GM18519 (cell line): Measurements from ENCODE around the gene SGPL1.
"Not testable (repeated sequence)": the region's sequence is repeated elsewhere in the genome, so short reads cannot be mapped to it uniquely, and the experiment has no call there.

Experiments
- ATAC-seq: cut with Tn5 transposase; IDR thresholded peaks from one replicate; pipeline ENCODE4 v1.9.1; 2021; ENCODE audit warnings: mild to moderate bottlenecking, moderate library complexity; ENCODE audit not compliant: unreplicated experiment, low FRiP score

Gene SGPL1

DNA sequence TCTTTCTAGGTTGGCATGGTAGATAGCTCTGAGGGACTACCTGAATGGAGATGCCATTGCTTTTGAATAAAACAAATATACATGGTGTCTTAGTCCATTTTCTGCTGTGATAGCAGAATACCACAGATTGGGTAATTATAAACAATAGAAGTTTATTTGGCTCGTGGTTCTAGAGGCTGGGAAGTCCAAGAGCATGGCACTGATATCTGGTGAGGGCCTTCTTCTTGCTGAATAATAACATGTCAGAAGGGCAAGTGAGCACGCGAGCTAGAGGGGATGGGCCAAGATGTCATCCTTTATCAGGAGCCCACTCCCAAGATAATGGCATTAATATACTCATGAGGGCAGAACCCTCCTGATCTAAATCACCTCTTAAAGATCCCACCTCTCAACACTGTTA, 21.9 kb downstream of the SGPL1 start:
- ATAC-seq, result no peak

DNA sequence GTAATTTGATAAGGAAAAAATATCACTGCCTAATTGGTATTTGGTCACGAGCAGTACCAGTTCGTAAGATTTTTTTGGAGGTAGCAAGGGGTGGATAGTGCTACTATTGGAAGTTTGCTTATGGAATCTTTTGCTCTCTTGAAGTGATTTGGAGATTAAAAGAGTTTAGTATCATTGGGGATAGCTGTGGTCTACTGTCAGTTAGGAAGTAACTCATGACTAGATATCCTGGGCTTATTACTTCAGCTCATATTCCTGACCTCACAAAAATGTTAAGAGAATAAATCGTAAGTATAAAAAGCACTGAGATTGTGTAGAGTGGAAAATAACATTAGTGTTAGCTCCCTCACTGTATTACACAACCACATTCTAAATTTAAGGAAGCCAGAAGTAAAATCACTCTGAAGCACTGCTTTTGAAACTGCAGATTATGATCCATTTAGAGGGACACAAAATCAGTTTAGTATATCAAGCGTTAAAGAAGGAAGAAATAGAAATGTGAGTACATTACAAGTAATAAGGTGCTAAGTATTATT, 22.6 kb downstream of the SGPL1 start:
- no peak for ATAC-seq

DNA sequence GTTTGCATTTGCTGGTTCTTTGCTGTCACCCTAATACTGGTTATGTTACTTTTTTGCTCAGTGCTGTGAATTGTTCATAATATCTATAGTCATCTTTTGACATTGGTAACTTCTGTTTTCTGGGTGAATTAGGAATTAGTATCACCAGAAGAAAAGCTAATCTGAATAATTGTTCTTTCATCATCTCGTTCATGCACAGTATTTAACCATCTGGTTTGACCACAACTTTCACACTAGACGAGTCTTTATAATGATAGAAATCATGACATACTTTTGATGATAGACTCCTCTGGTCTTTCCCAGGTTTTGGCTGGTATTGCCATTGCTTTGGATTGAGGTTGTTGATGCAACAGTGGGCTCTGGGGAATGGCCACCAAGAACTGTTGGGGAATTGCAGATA, 25.1 kb downstream of the SGPL1 start:
- no peak for ATAC-seq

DNA sequence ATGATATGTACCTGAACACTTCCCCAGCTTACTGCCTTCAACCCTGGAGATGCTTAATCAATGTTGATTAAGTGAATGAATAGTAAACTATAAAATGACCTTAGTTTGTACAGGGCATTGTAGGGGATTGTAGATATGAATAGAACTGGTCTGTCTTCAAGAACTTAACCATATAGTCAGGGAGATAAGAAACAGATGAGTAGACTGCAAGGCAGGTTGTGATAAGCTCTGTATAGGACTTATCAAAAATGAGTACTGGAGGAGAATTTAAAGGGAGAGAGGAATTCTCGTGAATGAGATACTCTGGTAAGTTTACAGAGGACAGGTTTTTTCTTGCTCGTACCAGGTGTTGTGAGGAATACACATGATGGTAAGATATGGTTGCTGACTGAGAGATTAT, 27.6 kb downstream of the SGPL1 start:
- no peak for ATAC-seq

DNA sequence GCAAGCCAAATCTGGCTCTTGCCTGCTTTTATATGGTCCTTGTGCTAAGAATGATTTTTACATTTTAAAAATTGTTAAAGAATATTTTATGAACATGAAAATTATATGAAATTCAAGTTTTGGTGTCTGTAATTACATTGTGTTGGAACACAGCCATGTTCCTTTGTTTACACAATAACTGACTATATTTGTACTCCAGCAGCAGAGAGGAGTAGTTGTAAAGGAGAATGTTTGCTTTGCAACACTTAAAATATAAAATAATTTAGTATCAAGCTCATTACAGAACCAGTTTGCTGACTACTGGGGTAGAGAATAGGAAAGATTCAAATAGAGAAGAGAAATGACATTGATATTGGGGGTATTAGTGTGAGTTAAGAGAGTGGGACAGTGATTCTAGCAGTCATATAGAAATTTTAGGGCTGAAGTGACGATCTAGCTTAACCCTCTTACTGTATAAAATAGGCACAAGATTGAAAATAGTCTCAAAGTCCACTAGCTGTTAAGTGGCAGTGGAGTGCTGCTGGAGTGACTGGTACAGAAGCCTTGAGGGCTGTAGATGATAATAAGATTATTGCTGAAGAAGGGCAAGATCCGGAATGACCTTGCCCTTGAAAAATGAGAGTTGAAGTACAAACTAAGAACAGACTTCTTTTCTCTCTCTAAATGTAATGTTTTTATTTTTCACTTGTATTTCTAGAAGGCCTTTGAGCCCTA, 28.2 kb downstream of the SGPL1 start:
- no peak for ATAC-seq

DNA sequence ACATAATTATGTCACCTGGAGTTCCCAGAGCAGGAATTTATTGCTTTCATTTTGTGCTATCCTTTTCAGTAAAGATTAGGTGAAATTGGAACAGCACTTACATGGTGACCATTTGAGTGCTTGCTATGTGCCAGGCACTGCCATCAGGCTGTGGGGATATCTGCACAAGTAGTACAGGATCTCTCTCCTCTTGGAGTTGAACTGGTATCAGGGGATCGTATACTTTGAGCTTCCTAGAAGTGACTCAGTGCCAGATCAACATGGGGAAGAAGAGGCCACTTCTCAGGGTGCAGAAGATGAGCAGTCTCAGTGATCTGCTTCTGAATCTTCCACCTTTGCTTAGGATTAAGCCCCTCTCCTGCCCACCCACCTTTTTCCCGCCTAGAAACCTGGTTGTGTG, 29.5 kb downstream of the SGPL1 start:
- ATAC-seq, result no peak

DNA sequence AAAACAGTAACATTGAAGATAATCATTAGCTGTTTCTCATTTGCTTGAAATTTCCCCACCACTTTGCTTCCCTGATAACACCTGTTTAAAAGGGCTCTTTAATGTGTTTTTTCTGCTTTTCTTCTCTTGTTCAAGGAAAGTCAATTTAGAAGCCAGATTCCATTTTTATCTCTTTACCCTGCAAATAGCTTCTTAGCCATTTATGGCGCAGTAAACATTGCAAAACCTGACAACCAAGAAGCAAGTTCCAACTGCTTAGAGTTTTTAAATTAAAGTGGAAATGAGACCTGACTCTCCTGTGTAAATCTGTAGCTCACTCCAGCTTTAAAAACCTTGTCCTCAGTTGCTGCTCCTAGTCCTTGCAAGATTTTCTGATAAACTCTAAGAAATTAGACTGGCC, 30.1 kb downstream of the SGPL1 start:
- ATAC-seq, result no peak

DNA sequence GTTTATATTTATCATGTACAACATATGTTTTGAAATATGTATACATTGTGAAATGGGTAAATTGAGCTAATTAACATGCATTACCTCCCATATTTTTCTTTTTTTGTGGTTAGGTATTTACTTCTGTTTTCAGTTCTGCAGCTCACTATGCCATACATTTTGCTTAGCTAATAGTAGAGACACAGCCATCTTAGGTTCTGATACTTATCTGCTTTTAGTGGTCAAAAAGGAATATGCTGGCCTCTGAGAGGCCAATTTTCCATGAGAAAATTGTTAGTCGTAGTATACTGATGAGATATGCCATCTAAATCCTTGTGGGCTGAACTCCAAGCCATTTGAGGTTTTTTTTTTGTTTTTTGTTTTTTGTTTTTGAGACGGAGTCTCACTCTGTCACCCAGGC, 31.0 kb downstream of the SGPL1 start:
- no peak for ATAC-seq

DNA sequence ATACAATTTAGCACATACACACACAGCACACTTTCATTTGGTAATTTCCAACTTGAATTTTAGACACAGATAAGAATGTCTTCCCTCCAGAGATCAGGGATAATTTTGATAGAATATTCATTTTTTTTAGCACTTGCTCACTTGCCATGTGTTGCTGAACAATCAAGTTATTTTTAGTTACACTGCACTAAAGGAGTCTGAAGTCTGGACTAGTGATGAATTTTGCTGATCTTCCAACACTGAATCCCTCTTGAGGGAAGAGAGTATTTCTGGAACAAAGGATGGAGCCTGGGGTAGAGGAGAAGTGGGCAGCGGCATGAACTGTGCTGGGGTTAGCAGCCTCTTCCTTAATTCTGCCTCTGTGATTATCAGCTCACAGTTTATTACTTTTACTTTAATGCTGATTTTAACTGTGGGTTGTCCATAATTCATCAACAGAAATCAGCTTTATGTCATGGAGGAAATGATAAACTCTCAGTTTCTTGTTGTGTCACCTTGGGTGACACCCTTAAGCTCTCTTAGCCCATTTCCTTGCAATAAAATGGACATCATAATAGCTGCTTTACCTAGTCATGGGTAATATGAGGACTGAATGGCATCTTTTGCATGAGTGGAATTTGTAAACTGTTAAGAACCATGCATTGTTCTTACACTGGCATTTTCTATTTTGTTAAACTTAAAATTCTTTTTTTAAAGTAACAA, 32.1 kb downstream of the SGPL1 start:
- ATAC-seq, result no peak

DNA sequence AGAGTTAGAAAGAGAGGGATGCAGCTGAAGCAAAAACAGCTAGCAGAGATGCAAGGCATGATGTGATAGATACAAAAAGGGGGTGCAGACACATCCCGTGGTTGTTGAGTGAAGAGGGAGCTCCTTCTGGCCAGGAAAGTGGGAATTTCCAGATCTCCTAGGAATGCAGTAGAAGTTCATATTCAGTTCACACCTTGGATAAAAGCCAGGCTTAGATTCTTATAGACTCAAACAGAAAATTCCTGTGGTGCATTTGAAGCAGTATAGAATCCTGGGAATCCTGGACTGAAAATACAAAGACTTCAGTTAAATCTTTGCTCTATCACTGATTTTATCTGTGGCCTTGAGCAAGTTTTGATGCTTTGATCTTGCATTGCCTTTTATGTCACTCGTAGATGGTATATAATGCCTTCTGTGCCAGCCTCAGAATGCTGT, 33.9 kb downstream of the SGPL1 start:
- no peak for ATAC-seq

DNA sequence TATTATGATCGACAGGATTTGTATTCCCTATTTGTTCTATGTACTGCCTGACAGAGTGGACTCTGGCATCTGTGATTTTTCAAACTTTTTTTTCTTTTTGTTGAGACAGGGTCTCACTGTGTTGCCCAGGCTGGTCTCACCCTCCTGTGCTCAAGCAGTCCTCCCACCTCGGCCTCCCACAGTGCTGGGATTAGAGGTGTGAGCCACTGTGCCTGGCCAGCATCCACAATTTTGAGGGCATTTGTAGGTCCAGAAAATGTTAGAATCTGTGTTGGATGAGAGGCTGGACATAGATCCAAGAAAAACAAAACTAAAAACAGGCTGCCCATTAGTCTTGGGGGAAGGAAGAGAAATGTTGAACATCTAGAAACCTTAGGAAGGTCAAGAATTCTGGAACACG, 34.3 kb downstream of the SGPL1 start:
- ATAC-seq, result no peak

DNA sequence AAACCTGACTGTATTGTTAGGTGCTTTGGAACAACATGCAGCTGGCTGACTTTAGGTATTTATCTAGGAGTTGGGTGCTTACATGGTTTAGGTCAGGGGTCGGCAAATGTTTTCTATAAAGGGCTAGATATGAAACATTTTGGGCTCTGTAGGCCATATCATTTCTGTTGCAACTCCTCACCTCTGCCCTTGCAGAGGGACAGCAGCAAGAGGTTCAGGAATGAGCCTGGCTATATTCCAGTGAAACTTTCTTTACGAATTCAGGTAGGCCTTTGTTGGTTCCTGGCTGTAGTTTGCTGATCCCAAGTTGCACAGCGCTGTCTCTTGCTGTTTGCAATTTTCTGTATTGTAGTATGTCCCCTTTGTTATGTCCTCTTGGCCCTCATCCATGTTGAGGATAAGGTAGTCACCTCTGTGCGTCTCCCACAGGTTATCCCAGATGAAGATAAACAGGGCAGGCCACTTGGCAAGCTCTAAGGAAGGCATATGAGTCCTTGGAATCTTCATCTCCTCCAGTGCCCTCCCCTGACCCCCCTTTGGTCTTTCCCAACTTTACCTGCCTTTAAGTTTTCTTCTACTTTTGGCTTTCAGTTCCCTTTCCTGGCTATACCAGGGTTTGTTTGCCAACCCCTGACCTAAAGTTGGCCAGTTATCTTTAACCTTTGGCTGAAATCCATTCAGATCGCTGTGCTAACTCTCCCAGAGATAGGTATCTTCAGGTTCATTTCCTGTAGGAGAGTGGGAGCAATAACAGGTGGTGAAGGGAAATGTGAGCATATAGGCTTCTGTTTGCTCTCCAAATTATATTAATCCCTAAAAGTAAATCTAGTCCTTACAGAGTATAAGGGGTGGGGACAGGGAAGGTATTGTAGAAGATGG, 36.1 kb downstream of the SGPL1 start:
- ATAC-seq, result no peak

DNA sequence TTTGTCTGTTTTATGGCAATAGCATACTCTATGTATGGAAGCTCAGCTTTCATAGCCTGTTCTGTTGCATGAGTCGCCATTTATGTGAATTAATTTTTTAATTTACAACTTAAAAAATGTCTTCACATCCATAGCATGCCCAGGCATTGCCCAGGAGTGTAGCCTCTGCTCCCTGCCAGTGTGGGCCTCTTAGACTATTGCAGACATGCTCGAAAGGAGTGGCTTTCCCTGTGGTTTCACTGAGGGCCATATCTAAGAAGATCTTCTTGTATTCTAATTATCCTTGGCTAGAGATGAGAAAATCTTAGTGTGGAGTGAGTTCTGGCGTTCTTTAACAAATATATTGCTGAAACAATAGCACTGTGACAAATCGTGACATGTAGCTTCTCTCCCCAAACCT, 37.3 kb downstream of the SGPL1 start:
- ATAC-seq, result no peak

DNA sequence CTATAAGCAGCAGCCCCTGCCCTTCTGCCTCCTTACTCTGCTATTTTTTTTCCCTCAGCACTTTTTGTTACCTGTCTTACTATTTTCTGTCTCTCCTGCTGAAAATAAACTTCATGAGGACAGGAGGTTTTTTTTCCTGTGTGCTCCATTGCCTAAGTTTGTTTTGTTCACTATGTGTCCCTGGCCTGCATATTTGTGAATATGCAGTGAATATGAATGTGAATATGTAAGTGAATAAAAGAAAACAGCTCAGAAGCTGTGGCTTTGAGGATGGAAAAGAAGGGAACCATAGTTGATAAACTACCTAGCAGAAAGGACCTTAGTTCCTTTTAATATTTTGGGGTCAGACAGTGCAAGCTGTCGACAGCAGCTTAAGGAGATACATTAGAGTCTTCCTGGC, 37.7 kb downstream of the SGPL1 start:
- ATAC-seq, result no peak

DNA sequence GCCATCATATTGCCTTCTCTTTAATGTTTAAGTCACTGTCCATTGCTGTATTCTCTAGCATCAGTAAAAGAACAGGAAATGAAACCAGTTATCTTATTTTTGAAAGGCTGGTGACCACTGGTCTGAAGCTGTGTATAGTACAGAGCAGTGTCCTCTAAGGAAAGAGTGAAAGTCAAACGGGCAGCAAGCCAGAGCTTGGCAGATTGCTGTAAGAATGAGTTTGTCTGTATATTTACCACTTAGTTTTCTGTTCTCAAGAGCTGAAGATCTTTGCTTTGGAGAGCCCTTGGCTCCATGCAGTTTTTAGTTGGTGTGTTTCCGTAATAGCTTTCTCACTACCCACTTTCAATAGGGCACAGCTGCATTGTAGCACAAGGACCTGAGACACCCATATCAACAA, 40.7 kb downstream of the SGPL1 start:
- no peak for ATAC-seq

DNA sequence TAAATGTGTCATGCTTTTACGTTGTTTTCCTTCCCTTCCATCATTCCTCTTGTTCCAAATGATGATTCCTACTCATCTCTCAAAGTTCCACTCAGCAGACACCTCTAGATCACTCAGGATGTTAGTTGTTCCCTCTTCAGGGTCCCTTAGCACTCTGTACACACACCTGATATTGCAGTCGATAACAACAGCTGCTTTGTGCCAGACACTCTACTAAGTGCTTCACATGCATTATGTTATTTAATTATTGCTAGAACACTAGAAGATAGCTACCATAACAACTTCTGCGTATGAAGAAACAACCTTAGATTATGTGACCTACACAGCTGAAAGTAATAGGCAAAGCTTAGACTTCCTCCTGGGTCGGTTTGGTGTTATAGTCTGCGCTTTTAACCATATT, 43.0 kb downstream of the SGPL1 start:
- no peak for ATAC-seq

DNA sequence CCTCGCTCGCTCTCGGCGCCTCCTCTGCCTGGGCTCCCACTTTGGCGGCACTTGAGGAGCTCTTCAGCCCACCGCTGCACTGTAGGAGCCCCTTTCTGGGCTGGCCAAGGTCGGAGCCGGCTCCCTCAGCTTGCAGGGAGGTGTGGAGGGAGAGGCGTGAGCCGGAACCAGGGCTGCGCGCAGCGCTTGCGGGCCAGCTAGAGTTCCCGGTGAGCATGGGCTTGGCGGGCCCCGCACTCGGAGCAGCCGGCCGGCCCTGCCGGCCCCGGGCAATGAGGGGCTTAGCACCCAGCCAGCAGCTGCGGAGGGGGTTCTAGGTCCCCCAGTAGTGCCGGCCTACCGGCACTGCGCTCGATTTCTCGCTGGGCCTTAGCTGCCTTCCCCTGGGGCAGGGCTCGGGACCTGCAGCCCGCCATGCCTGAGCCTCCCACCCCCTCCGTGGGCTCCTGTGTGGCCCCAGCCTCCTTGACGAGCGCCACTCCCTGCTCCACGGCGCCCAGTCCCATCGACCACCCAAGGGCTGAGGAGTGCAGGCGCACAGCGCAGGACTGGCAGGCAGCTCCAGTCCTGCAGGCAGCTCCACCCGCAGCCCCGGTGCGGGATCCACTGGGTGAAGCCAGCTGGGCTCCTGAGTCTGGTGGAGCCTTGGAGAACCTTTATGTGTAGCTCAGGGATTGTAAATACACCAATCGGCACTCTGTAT, 45.9 kb downstream of the SGPL1 start:
- not testable (repeated sequence) for ATAC-seq

DNA sequence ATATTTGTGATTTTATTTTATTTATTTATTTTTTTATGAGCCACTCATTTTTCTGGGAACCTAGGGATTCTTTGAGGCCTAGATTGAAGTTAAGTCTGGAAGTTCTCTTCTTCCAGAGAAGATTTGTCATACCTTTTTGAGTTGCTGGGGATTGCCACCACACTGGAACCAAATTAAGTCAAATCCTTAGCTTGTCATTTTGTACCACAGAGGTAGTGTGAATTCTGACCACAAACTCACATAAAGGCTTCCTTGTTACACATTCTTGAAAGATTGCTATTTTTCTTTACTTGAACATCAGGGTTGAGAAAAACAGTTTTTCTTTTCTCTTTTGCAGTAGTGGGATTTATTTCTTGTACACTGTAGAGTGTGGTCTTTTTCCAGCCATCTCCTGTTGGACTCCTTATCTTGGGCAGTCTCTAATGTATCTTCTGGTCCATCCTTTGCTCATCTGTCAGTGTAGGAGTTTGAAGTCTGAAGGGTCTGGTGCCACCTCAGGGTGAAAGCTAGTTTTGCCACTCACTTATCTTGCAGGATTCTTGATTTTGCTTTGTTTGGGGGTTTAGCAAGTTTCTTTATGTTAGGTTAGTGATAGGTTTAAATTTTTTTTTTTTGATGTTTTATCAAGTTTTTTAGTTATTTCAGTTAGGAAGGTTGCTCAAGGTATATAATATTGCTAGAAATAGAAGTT, 47.9 kb downstream of the SGPL1 start:
- no peak for ATAC-seq

DNA sequence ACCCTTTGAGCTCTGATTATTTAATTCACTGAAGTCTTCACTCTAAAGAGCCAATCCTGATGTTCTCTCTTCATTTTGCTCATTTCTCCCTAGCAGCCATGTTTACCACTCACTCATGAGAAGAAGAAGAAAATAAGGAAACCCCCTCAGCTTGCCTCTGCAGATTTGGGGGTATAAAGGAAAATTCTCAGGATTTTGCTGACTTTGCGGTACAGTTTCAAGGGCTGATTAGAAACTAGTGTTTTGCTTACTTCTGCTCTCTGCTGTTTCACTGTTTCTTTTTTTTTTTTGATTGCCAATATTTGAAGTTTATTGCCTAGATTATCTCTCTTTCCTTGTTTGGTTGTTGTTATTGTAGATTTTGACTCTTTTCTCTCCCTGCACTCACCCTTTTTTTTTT, 49.2 kb downstream of the SGPL1 start:
- no peak for ATAC-seq

DNA sequence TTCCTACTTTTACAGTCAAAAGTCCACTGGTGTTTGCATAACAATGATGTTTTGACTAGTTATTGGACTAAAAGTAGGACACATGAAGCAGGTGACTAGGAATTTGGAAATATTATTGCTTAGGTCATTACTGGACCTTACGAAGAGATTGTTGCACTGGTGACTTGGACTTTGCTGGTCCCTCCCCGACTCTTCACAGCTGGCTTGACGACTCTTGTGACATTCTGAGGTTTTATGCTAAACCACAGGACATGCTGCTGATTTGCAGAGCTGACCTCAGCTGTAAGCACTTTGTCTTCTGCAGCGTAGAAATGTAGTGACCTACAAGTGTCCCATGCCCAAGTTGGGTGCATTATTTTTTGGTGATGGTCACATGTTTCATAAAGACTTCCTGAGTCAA, 50.7 kb downstream of the SGPL1 start:
- no peak for ATAC-seq
